Right lung (tissue), 5 donors: ENCODE results near the gene SCO2. TPM values are rescaled to one million over a fixed set of nuclear protein-coding genes. Genes with fewer than 3 reads are reported as not detected.
"Not testable (repeated sequence)": the region's sequence is repeated elsewhere in the genome, so short reads cannot be mapped to it uniquely, and the experiment has no call there.

Experiments
- DNase-seq, 2 donors: peaks; one replicate each; pipeline ENCODE4 v3.0.0-alpha.2; 2013
- polyA plus RNA-seq, 5 donors: library from polyadenylated mRNA; unstranded; fragments of 120-200 nt; gene quantifications; one replicate each; pipeline versions ENCODE4 v1.2.1 to v1.2.3, GENCODE V29; 2013; ENCODE audit warnings: inconsistent platforms in 1 of 5, low replicate concordance in 1 of 5; ENCODE audit not compliant: insufficient read length in 5 of 5, insufficient read depth in 1 of 5

The SCO2 gene
- polyA plus RNA-seq, 5 donors, result 0.33 to 5.9 (median 2.0) TPM

GRCh38 chr22:50522208-50522805 lies 3.1 kb downstream of the SCO2 start:
- DNase-seq, result no peak

- DNase-seq, result no peak
Observed at GRCh38 chr22:50521710-50522109, 3.7 kb downstream of the SCO2 start.

DNA sequence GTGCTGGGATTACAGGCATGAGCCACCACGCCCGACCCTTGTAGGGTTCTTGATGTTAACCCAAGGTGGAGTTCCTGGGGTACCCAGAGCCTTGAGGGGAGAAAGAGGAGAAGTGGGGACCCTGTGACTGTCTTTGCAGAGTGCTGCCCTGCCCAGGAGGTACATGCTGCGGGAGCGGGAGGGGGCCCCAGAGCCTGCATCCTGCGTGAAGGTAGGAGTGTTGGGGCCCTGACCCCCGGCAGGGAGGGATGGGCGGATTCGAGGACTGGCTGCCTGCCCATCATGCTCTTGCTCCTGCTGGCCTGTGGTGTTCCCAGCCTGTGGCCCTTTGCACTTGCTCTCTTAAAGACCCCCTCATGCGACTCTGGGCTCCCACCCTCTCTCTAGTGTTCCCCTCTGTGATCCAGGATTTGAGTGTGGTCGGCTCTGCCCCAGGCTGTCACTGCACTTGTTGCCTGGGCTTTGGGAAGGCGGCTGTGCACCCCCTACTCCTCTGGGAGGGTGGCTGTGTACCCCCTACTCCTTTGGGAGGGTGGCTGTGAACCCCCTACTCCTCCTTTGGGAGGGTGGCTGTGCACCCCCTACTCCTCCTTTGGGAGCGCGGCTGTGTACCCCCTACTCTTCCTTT lies 4.5 kb downstream of the SCO2 start:
- DNase-seq, result no peak

GRCh38 chr22:50520184-50520583 lies 5.2 kb downstream of the SCO2 start:
- not testable (repeated sequence) for DNase-seq

- no peak for DNase-seq
Observed at GRCh38 chr22:50519151-50519550, 6.2 kb downstream of the SCO2 start.

DNA sequence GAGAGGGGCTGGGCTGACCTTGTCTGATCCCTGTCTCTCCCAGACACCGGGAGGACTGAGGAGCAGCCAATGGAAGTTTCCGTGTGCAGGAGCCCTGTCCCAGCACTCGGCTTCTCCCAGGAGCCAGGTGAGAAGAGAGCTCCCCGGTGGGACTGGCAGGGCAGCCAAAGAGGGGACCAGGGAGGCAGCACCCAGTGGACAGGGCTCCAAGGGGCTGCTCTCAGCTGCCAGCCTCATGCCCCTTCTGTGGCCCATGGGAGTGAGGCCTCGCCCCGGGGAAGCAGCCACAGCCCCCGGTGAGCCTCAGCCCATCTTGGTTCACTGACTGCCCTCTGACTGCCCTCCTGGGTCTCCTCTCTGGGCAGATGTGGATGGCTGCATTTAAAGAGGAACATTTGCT lies 6.8 kb downstream of the SCO2 start:
- DNase-seq, result no peak

DNA sequence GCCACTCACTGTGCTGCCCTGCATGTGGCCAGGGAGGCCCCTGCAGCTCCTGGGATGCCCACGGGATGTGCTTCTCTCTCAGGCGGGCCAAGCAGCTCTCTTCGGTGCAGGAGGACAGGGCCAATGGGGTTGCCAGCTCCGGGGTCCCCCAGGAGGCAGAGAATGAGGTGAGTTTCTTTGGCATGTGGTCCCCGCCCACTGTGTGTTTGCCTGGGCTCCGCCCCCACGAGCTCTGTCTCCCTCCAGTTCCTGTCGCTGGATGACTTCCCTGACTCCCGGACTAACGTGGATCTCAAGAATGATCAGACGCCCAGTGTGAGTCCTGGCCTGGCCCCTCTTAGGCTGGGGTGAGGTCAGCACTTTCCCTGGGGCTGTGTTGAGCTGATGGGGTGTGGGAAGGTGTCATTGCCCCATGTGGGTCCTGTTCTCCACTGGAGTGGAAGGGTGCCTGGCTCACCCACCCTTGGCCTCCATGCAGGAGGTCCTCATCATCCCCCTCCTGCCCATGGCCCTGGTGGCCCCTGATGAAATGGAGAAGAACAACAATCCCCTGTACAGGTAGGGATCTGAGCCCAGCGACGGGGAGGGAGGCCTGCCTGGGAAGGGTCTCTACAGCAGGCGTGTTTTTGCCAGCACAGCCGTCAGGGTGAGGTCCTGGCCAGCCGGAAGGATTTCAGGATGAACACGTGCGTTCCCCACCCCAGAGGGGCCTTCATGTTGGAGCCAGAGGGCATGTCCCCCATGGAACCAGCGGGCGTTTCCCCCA lies 7.7 kb downstream of the SCO2 start:
- DNase-seq, result no peak

DNA sequence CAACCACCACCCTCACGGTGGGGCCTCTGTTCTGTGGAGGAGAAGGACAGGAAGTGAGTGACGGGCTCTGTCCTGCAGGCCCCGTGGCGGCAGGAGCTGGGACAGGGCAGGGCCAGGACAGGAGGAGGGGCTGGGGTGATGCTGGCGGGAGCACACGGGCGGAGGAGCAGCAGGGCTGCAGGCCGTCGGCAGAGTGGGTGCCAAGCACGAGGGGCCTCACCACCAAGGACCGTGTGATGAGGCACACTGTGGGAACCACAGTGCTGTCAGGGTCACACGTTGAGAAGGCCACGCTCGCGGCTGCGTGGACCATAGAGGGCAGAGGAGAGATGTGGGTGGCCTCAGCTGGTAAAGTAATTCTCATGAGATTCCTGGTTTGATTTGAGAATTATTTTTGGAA lies 8.5 kb downstream of the SCO2 start:
- DNase-seq, result no peak

- no peak for DNase-seq
Observed at GRCh38 chr22:50516068-50516467, 9.3 kb downstream of the SCO2 start.

- DNase-seq, result no peak
Observed at GRCh38 chr22:50513175-50513574, 12.2 kb downstream of the SCO2 start.

DNA sequence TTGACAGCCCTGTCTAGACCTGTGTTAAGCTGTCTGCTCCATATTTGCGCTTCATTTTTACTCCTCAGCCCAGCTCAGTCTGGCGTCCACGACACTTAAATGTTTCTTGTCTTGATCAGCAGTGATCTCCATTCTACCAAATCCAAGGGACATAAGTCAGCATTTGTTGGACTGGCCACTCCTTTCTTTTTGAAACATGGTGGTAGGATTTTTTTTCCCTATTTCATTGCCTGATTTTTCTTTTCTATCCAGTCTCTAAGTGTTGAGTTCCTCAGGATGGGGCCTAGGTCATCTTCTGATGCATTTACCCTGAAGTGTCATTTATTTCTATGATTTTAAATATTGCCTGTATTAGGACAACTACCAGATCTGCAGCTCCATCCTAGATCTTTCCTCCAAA lies 16.5 kb downstream of the SCO2 start:
- DNase-seq, result no peak

GRCh38 chr22:50507991-50508884 lies 17.2 kb downstream of the SCO2 start, which contains the start of gene NCAPH2:
TSS of gene NCAPH2 (plus strand) at chr22:50508224. CDS start at chr22:50508338, 114 bp downstream.
- peak; percentile 98 to 100 for DNase-seq

GRCh38 chr22:50507421-50507990 lies 17.9 kb downstream of the SCO2 start, which contains the start of gene LMF2:
TSS of gene LMF2 (minus strand) at chr22:50507702. CDS start at chr22:50507675, 27 bp downstream.
- no peak for DNase-seq

DNA sequence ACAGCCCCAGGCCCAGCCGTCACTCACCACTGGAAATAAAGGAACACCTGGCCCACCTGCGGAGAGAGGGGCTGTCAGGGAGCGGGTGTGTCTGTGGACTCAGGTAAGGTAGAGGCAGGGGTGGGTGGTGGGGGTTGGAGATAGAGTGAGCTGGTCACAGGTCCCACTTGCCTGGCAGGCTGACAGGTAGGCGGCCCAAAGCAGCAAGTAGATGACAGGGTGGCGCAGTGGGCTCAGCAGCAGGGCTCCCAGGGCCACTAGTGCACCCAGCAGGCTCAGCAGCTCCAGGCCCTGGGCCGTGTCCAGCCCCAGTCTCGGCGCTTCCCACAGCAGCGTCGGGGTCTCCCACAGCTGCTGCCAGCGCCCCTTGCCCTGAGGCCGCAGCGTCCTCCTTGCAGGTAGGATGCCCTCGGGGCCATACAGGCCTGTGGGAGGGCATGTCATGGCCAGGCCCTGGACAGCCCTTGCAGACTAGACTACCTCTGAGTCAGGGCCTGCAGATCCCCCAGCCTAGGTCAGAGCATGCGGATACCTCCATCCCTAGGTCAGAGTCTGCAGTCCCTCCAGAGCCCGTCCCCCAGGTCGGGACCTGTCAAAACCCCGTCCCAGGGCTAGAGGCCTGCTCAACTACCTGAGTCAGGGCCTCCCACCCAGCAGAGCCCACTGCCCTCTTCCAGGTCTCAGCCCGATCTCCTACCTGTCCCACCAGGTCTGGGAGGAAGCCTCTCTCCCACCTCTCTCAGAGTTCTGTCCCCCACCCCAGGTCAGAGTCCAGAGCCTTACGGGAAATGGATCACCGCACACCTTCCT lies 18.6 kb downstream of the SCO2 start:
- DNase-seq, result no peak

- DNase-seq, result no peak
Observed at GRCh38 chr22:50505776-50506610, 19.4 kb downstream of the SCO2 start.

GRCh38 chr22:50505276-50505775 lies 20.1 kb downstream of the SCO2 start:
- DNase-seq, result no peak

DNA sequence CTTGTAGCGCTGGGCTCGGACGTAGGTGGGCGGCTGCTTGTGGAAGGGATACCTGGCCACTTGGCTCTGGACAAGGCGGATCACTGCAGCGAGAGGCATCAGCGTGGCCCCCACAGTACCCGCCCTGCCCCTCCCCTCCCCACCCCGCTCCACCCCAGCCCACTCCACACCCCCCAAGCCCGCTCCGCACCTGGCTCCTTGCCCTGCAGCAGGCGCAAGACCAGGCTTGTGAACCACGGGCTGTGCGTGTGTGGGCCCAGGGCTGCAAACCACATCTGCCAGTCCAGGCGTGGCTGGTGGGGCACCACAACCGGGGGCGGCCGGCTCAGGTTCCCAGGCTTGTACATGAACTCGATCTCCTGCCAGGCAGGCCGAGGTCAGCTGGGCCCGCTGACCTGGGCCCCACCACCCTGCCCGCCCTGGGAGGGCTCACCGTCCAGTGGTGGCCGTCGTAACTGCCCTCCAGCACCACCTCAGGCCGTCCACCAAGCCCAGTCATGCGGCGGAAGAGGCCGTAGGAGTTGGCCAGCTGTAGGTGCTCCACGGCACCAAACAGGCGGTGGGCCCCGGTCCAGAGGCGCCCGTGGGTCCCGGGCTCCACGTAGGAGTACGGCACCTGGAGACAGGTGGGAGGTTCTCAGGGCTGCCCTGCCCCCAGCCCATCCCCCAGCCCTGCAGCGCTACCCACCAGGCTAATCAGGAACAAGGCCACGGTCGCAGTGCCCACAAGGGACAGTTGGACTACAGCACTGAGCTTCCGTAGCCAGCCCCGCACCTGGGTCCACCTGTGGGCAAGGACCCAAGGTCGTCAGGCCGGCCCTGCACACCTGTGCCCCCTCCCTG lies 20.8 kb downstream of the SCO2 start:
- DNase-seq, result no peak

DNA sequence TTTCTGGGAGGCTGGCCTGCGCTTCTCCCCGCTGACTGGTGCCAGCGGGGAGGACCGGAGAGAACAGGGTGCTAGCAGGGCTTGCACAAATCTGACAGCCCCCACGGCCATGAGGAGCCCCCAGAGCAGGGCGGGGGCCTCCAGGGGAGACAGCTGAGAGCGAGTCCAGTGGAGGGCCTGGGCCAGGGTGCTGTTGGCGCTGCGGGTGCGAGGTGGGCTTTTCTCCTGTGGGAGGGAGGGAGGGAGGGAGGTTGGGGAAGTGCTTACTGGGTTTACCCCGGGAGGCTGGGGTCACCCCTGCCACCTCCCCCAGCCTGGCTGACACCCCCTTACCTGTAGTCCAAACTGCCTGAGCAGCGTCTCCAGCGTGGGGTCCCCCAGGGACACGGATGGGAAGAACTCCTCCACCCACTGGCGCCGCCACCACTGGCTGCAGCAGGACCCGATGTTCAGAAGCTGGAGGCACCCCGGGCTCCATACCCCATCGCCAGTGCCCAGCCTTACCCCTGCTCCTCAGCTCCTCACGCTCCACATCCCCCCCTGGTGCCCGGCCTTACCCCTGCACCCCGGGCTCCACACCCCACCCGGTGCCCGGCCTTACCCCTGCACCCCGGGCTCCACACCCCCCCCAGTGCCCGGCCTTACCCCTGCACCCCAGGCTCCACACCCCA lies 21.8 kb downstream of the SCO2 start:
- no peak for DNase-seq
